Measurements from ENCODE around the gene GNA15. TPM values are rescaled to one million over a fixed set of nuclear protein-coding genes. Genes with fewer than 3 reads are reported as not detected.

Gene GNA15
- total RNA-seq, 1 donor from 2014 or later: 1.2 TPM

DNA sequence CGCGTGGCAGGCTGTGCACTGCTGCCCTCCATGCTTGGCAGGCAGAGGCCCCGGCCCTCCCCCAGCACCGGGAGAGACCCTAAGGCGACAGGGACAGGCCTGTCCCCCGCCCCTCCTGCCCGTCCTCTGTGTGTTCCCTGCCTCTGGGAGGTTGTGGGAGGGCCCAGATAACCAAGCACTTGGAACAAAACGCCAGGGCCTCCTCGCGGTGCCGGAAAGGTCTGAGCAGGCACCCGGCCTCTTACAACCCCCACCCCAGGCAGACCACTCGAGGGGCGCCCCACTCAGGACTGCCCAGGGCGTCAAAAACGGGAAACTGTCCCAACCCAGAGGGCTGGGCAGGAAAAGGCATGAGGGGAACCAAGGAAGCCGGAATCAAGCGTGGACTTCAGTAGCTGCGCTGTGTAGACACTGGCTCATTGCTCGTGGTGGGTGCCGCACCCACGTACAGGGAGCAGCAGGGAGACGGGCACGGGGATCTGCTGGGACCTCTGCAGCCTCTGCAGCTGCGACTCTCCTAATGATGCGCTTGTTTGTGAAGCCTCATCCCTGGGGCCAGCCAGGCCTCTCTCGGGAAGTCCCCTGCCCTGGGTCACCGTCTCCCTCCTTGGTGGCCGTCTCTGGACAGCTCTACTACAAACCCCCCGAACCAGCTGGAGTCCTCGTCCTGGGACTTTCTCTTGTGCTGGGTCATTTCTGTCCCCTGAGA, 21.7 kb upstream of the GNA15 start:
- no peak overlapping the region for H3K4me3 ChIP-seq (ENCODE audit: low read depth, low read length)
- no peak for DNase-seq (ENCODE audit: low read depth)
- TF ChIP-seq, protein P1, sequence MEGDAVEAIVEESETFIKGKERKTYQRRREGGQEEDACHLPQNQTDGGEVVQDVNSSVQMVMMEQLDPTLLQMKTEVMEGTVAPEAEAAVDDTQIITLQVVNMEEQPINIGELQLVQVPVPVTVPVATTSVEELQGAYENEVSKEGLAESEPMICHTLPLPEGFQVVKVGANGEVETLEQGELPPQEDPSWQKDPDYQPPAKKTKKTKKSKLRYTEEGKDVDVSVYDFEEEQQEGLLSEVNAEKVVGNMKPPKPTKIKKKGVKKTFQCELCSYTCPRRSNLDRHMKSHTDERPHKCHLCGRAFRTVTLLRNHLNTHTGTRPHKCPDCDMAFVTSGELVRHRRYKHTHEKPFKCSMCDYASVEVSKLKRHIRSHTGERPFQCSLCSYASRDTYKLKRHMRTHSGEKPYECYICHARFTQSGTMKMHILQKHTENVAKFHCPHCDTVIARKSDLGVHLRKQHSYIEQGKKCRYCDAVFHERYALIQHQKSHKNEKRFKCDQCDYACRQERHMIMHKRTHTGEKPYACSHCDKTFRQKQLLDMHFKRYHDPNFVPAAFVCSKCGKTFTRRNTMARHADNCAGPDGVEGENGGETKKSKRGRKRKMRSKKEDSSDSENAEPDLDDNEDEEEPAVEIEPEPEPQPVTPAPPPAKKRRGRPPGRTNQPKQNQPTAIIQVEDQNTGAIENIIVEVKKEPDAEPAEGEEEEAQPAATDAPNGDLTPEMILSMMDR (conservative IDR thresholded peaks at IDR 0.05; ENCODE audit: low read depth, low read length): no peak

DNA sequence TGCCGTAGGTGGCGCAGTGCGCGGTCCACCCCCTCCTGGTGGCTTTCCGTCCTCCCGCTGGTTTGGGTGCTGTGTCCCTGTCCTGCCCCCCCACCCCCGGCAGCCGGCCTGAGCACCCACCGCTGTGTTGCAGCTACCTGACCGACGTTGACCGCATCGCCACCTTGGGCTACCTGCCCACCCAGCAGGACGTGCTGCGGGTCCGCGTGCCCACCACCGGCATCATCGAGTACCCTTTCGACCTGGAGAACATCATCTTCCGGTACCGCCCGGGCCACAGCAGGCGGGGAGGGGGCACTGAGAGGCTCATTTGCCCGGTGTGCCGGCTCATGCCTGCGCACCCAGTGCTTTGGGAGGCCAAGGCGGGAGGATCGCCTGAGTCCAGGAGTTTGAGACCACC, 21.0 kb upstream of the GNA15 start:
- no peak overlapping the region for H3K4me3 ChIP-seq (ENCODE audit: low read depth, low read length)
- TF ChIP-seq, protein P1 (conservative IDR thresholded peaks at IDR 0.05; ENCODE audit: low read depth, low read length): no peak
- DNase-seq (ENCODE audit: low read depth): no peak

DNA sequence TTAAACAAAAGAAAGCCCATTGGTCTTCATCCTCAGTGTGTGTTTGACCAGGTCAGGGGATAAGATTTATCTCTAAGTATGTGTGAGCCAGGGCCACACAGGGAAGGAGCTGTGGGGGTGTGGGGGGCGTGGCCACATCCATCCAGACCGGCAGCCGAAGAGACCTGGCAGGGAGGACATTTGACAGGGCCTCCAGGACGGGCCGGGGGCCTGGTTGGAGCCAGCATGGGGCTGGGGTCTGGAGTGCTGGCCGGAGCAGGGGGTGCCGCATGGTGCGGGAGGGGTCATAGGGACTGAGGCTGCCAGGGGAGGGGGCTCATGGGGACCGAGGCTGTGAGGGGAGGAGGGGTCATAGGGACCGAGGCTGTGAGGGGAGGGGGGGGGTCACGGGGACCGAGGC, 20.4 kb upstream of the GNA15 start:
- no peak for DNase-seq (ENCODE audit: low read depth)
- TF ChIP-seq, protein P1 (conservative IDR thresholded peaks at IDR 0.05; ENCODE audit: low read depth, low read length): no peak
- no peak overlapping the region for H3K4me3 ChIP-seq (ENCODE audit: low read depth, low read length)

DNA sequence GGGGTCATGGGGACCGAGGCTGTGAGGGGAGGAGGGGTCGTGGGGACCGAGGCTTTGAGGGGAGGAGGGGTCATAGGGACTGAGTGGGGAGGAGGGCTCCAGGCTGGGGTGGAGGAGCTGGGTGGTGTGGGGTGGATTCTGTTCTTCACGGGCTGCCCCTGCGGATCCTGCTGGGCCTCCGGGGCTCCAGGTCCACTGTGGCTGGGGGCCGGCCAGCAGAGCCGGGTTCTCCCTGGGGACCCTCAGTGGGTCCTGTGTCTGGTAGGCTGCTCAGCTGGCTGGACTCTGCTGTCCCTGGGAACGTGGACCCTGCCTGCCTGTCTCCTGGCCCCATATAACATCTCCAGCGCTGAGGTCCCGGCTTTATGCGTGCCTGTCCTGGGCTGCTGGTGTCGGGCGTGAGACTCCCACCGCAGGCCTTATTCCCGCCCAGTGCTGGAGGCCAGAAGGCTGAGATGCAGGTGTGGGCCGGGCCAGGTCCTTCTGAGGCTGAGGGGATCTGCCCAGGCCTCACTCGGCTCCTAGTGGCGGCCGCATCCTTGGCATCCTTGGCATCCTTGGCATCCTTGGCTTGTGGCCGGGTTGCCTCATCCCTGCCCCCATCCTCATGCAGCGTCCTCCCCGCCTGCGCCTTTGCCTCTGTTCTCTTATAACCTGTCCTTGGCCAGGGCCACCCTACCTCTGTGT, 19.8 kb upstream of the GNA15 start:
- H3K4me3 ChIP-seq (ENCODE audit: low read depth, low read length): no peak overlapping the region
- TF ChIP-seq, protein P1 (conservative IDR thresholded peaks at IDR 0.05; ENCODE audit: low read depth, low read length): no peak
- DNase-seq (ENCODE audit: low read depth): no peak

DNA sequence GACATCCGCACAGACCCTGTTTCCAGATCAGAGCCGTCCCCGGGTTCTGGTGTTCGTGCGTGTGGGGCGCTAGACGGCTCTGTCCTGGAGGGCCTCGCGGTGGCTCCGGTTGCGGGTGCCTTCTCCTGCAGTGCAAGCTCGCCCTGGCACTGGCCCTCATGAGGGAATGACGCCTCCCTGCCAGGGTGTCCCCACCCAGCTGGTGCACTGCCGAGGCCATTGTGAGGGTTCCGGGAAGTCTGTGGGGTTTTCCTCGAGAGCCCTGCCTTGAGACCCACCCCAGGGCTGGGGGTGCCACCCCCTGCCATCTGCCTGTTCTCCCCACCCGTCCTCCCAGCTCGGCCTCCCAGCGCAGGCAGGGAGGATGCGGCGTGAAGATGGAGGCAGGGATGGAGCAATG, 19.2 kb upstream of the GNA15 start:
- H3K4me3 ChIP-seq (ENCODE audit: low read depth, low read length): no peak overlapping the region
- TF ChIP-seq, protein P1 (conservative IDR thresholded peaks at IDR 0.05; ENCODE audit: low read depth, low read length): no peak
- no peak for DNase-seq (ENCODE audit: low read depth)

DNA sequence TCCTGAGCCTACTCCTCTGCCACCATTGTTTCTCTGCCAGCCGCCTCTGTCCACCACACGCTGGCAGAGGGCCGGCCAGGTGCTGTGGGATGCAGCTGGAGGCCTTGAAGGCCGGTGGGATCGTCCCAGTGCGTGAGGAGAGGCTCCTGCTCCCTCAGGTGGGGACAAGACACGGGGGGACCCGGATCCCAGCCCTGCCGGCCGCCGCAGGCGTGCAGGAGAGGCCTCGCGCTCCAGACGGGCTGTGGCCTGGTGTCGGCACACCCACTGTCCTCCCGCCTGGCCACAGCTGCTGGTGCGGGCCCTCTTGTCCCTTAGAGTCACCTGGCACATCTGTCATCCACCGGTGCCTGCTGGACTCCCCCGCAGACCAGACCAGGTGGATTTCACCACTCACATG, 18.1 kb upstream of the GNA15 start:
- DNase-seq (ENCODE audit: low read depth): no peak
- TF ChIP-seq, protein P1 (conservative IDR thresholded peaks at IDR 0.05; ENCODE audit: low read depth, low read length): no peak
- H3K4me3 ChIP-seq (ENCODE audit: low read depth, low read length): no peak overlapping the region
